ENCODE measurements around the gene FAM193B.

The FAM193B gene

GRCh38 chr5:177479774-177480173 lies 74.6 kb downstream of the FAM193B start:
- no peak for TF ChIP-seq ESRRG (CRISPR knock-in tag; IDR thresholded peaks at IDR 0.05)
- TF ChIP-seq, protein P1, sequence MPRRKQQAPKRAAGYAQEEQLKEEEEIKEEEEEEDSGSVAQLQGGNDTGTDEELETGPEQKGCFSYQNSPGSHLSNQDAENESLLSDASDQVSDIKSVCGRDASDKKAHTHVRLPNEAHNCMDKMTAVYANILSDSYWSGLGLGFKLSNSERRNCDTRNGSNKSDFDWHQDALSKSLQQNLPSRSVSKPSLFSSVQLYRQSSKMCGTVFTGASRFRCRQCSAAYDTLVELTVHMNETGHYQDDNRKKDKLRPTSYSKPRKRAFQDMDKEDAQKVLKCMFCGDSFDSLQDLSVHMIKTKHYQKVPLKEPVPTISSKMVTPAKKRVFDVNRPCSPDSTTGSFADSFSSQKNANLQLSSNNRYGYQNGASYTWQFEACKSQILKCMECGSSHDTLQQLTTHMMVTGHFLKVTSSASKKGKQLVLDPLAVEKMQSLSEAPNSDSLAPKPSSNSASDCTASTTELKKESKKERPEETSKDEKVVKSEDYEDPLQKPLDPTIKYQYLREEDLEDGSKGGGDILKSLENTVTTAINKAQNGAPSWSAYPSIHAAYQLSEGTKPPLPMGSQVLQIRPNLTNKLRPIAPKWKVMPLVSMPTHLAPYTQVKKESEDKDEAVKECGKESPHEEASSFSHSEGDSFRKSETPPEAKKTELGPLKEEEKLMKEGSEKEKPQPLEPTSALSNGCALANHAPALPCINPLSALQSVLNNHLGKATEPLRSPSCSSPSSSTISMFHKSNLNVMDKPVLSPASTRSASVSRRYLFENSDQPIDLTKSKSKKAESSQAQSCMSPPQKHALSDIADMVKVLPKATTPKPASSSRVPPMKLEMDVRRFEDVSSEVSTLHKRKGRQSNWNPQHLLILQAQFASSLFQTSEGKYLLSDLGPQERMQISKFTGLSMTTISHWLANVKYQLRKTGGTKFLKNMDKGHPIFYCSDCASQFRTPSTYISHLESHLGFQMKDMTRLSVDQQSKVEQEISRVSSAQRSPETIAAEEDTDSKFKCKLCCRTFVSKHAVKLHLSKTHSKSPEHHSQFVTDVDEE (CRISPR knock-in tag; IDR thresholded peaks at IDR 0.05): peak; percentile 9; the same call in 1 of the 2 replicates
- ATAC-seq: peak; percentile 13

GRCh38 chr5:177478711-177479646 lies 75.4 kb downstream of the FAM193B start:
- TF ChIP-seq OSR1 (CRISPR knock-in tag; IDR thresholded peaks at IDR 0.05) (no peak), TCF4 (CRISPR knock-in tag; IDR thresholded peaks at IDR 0.05; ENCODE audit: borderline replicate concordance) (peak; percentile 65; the same call in 1 of the 2 replicates), ZNF70 (CRISPR knock-in tag; IDR thresholded peaks at IDR 0.05) (no peak), SNAI2 (CRISPR knock-in tag; IDR thresholded peaks at IDR 0.05) (no peak), PPARA (CRISPR knock-in tag; IDR thresholded peaks at IDR 0.05; ENCODE audit: borderline replicate concordance) (no peak), ISL1 (CRISPR knock-in tag; IDR thresholded peaks at IDR 0.05) (peak; percentile 20; the same call in 1 of the 2 replicates), ZC3H10 (CRISPR knock-in tag; IDR thresholded peaks at IDR 0.05) (no peak), CSRNP3 (CRISPR knock-in tag; IDR thresholded peaks at IDR 0.05) (no peak; the same call in 1 of the 2 replicates)
- TF ChIP-seq, protein P1 (CRISPR knock-in tag; IDR thresholded peaks at IDR 0.05): peak; percentile 54; the same call in 1 of the 2 replicates
- ATAC-seq: peak; percentile 19

GRCh38 chr5:177477701-177478477 lies 76.5 kb downstream of the FAM193B start:
- ATAC-seq: no peak; the same call in 2 of the 3 replicates
- TF ChIP-seq TCF4 (CRISPR knock-in tag; IDR thresholded peaks at IDR 0.05; ENCODE audit: borderline replicate concordance) (no peak), ISL1 (CRISPR knock-in tag; IDR thresholded peaks at IDR 0.05) (no peak), ARNTL (CRISPR knock-in tag; IDR thresholded peaks at IDR 0.05; ENCODE audit: borderline replicate concordance, low read depth) (no peak), CSDC2 (CRISPR knock-in tag; IDR thresholded peaks at IDR 0.05) (no peak), ZNF70 (CRISPR knock-in tag; IDR thresholded peaks at IDR 0.05) (no peak), ZC3H10 (CRISPR knock-in tag; IDR thresholded peaks at IDR 0.05) (no peak), ESRRG (CRISPR knock-in tag; IDR thresholded peaks at IDR 0.05) (no peak), ZFP3 (CRISPR knock-in tag; IDR thresholded peaks at IDR 0.05) (no peak)
- TF ChIP-seq, protein P1 (CRISPR knock-in tag; IDR thresholded peaks at IDR 0.05): no peak
- TF ChIP-seq, protein P2, sequence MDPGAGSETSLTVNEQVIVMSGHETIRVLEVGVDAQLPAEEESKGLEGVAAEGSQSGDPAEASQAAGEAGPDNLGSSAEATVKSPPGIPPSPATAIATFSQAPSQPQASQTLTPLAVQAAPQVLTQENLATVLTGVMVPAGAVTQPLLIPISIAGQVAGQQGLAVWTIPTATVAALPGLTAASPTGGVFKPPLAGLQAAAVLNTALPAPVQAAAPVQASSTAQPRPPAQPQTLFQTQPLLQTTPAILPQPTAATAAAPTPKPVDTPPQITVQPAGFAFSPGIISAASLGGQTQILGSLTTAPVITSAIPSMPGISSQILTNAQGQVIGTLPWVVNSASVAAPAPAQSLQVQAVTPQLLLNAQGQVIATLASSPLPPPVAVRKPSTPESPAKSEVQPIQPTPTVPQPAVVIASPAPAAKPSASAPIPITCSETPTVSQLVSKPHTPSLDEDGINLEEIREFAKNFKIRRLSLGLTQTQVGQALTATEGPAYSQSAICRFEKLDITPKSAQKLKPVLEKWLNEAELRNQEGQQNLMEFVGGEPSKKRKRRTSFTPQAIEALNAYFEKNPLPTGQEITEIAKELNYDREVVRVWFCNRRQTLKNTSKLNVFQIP (CRISPR knock-in tag; IDR thresholded peaks at IDR 0.05; ENCODE audit: borderline replicate concordance, low read depth): no peak
